ENCODE results near the gene UBTD2. TPM values are rescaled to one million over a fixed set of nuclear protein-coding genes. Genes with fewer than 3 reads are reported as not detected.

The UBTD2 gene
- polyA plus RNA-seq, 1 donor (not counting 4 experiments of a cell fraction or from before 2014, with no cell fraction given): 16.2 TPM

GRCh38 chr5:172185096-172185461, 98.5 kb downstream of the UBTD2 start:
- Histone ChIP-seq H3K79me2 (ENCODE audit: control insufficient read depth, insufficient read depth, low read length) (peaks cover 56% of the 10 kb centered on the region), H3K27me3 (ENCODE audit: control insufficient read depth, extremely low read depth, insufficient read depth, low read length) (no peaks in the 10 kb centered on the region), H3K9ac (ENCODE audit: control insufficient read depth, extremely low read depth, insufficient read depth, low read length) (no peak overlapping the region), H3K4me1 (ENCODE audit: control insufficient read depth, extremely low read depth, insufficient read depth, low read length) (peaks cover 20% of the 10 kb centered on the region), H4K20me1 (ENCODE audit: control insufficient read depth, extremely low read depth, insufficient read depth, low read length) (peaks cover 5% of the 10 kb centered on the region), H3K9me1 (ENCODE audit: control insufficient read depth, extremely low read depth, insufficient read depth, low read length) (peaks cover 2% of the 10 kb centered on the region), H3K4me2 (ENCODE audit: control insufficient read depth, extremely low read depth, insufficient read depth, low read depth, low read length) (peak overlapping the region; percentile 97), H3K9me3 (ENCODE audit: control insufficient read depth, low read depth, low read length) (no peaks in the 10 kb centered on the region), H3K36me3 (ENCODE audit: control insufficient read depth in 2 of 2, extremely low read depth in 1 of 2, insufficient read depth in 2 of 2, low read length in 2 of 2) (peaks cover 3% of the 10 kb centered on the region in 2 experiments), H3K4me3 (ENCODE audit: control insufficient read depth in 2 of 3, extremely low read depth in 1 of 3, insufficient read depth in 2 of 3, low read depth in 1 of 3, low read length in 3 of 3) (no peak overlapping the region), H3K27ac (ENCODE audit: control insufficient read depth, insufficient read depth, low read length) (no peak overlapping the region), H2AFZ (ENCODE audit: control insufficient read depth, low read length) (no peak overlapping the region)
- FAIRE-seq (no peak), DNase-seq (ENCODE audit: low read depth, low spot score) (no peak)
- dilution Hi-C loops (cut with MboI; ENCODE audit: extremely low pct_ligation_motif_present, low sequenced_read_pairs): no loop called here
- TF ChIP-seq CTCF (optimal IDR thresholded peaks at IDR 0.05 in 1 of 3, IDR thresholded peaks at IDR 0.05 in 1 of 3, conservative IDR thresholded peaks at IDR 0.05 in 1 of 3; ENCODE audit: extremely low read depth in 1 of 3, insufficient read depth in 2 of 3, low read length in 3 of 3) (no peak), EZH2 (IDR thresholded peaks at IDR 0.05; ENCODE audit: low read length) (no peak)

GRCh38 chr5:172183881-172184280, 99.7 kb downstream of the UBTD2 start:
- TF ChIP-seq EZH2 (IDR thresholded peaks at IDR 0.05; ENCODE audit: low read length) (no peak), CTCF (optimal IDR thresholded peaks at IDR 0.05 in 1 of 3, IDR thresholded peaks at IDR 0.05 in 1 of 3, conservative IDR thresholded peaks at IDR 0.05 in 1 of 3; ENCODE audit: extremely low read depth in 1 of 3, insufficient read depth in 2 of 3, low read length in 3 of 3) (no peak)
- peaks cover 6% of the 10 kb centered on the region for H4K20me1 ChIP-seq (ENCODE audit: control insufficient read depth, extremely low read depth, insufficient read depth, low read length)
- H3K27me3 ChIP-seq (ENCODE audit: control insufficient read depth, extremely low read depth, insufficient read depth, low read length): no peaks in the 10 kb centered on the region
- H3K36me3 ChIP-seq (ENCODE audit: control insufficient read depth in 2 of 2, extremely low read depth in 1 of 2, insufficient read depth in 2 of 2, low read length in 2 of 2): peaks cover 3% of the 10 kb centered on the region in 2 experiments
- peaks cover 68% of the 10 kb centered on the region for H3K79me2 ChIP-seq (ENCODE audit: control insufficient read depth, insufficient read depth, low read length)
- dilution Hi-C loops (cut with MboI; ENCODE audit: extremely low pct_ligation_motif_present, low sequenced_read_pairs): no loop called here
- H3K9ac ChIP-seq (ENCODE audit: control insufficient read depth, extremely low read depth, insufficient read depth, low read length): no peak overlapping the region
- DNase-seq (ENCODE audit: low read depth, low spot score) (no peak), FAIRE-seq (no peak)
- H3K9me3 ChIP-seq (ENCODE audit: control insufficient read depth, low read depth, low read length): no peaks in the 10 kb centered on the region
- no peak overlapping the region for H3K4me3 ChIP-seq (ENCODE audit: control insufficient read depth in 2 of 3, extremely low read depth in 1 of 3, insufficient read depth in 2 of 3, low read depth in 1 of 3, low read length in 3 of 3)
- H3K4me2 ChIP-seq (ENCODE audit: control insufficient read depth, extremely low read depth, insufficient read depth, low read depth, low read length): no peak overlapping the region
- peaks cover 30% of the 10 kb centered on the region for H3K4me1 ChIP-seq (ENCODE audit: control insufficient read depth, extremely low read depth, insufficient read depth, low read length)
- H3K9me1 ChIP-seq (ENCODE audit: control insufficient read depth, extremely low read depth, insufficient read depth, low read length): peaks cover 2% of the 10 kb centered on the region
- no peak overlapping the region for H3K27ac ChIP-seq (ENCODE audit: control insufficient read depth, insufficient read depth, low read length)
- H2AFZ ChIP-seq (ENCODE audit: control insufficient read depth, low read length): no peak overlapping the region

Data from keratinocyte (primary cell).